DMS153 (cell line): ENCODE data around the gene SMIM21.

Source experiments
- DNase-seq: peaks from one replicate; lab custom pipeline; 2025; lab: John Stamatoyannopoulos, UW

SMIM21 gene

DNA sequence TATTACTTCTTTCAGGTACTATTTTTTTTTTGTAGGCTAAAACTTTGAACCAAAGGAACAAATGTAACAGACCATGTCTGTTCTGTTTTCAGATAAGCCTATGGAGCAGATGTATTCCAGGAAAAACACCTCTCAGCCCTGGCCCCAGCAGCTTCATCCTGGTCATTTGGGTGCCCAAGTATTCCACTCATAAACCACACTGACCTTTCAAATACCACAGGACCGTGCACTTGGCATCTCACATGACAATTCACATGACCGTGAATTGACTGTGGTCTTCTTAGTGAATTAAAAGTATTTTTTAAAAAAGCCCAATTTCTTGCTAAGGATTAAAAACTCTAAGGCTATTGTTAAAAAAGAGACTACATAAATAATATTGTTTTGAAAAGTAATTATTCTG is 50.2 kb downstream of the SMIM21 start:
- no peak for DNase-seq

DNA sequence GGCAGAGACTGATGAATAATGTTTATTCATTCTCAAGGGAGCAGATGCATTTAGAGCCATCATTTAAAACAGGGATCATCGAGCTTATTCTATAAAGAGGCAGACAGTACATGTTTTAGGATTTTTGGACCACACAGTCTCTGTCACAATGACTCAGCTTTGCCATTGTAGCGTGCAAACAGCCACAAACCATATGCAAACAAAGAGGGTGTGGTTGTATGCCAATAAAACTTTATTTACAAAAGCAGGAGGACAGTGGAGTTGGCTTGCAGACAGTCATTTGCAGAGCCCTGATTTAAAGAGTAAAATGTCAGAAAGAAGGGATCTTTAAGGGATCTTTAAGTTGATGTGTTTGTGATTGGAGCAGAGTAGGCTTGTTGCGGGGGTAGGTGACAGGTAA is 51.5 kb downstream of the SMIM21 start:
- DNase-seq, result no peak

DNA sequence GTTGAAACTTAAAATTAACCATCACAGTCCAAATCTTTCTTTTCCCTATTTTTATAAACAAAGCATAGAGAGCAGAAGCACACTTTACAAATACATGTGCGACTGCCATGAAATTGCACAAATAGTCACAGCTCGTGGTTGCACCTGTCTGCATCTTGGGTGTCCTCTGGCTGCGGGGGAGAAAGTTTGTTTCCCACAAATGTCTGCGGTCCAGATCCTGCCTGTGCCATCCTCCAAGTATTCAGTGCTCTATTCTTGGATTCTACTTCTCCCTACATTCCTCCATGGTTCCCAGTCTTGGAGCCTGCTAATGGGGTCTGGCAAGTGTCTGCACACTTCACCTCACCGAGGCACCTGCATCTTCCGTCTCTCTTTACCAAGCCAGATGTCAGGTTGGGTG is 52.2 kb downstream of the SMIM21 start:
- no peak for DNase-seq

GRCh38 chr18:75374466-75374865 is 53.0 kb downstream of the SMIM21 start:
- no peak for DNase-seq

DNA sequence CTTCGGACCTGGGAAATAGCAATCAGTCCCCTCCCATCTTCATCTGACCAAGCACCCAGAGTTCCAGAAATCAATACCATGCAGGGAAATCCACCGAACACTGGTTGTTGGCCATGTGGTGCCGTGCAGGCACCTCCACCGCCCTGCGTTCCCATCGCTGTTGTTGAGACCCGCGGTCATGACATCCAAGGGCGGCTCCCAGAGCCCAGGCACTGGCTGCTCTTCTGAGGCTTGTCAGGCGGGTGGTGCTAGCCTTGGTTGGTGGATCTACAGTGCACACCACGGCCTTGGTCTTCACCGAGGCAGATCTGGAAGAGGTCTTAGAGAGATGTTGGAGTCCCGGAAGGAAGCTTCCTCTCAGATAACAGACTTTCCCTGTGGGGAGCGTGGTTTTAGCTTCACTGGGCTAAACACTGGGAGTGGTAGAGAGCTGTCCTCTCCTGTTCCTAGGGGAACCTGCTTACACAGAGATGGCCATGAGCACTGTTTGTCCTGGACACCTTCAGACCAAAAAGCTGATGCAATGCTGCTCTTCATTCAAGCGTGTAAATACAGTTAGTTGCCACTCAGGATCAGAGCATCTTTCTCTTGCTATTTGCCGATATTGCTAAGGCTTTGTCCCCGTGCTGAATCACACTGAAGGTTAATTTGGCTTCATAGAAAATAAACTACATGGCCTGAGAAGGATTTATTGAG is 58.3 kb downstream of the SMIM21 start:
- DNase-seq, result no peak

- no peak for DNase-seq
These were observed 61.7 kb downstream of the SMIM21 start for GRCh38 chr18:75365837-75366236.

GRCh38 chr18:75365254-75365629 is 62.3 kb downstream of the SMIM21 start:
- DNase-seq, result no peak

DNA sequence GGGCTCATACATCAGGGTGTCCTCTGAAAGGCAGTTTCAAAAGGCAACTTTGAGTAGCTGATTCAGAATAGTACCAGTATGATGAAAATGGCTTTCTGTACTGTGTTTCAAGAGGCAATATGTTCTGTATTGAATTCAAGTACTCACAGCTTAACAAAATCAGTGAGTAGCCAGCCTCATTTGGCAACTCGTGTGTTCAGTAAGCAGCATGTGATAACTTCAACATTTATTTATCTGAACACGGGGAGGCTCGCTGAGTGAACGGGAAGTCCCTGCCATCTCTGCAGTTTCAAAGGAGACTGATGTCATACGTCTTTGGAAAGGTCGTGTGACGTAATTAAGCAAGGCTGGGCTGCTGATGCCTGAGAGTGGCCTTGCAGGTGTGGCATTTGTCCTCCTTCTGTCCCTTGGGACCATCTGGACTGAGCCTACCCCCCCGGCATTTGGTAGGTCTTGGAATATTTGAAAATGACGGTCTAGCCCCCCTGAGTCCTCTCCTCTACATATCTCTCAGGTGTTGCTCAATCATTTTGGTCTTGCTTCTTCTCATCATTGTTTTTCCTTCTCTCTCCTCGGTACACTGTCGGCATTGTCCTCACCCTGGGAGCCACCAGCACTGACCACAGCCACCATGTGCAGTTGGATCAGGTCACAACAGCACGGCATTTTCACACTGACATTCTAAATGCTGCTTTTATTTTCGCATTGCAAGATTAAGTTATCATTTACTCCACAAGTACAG is 62.8 kb downstream of the SMIM21 start:
- DNase-seq, result peak; percentile 60

- no peak for DNase-seq
These were observed 63.9 kb downstream of the SMIM21 start for GRCh38 chr18:75363446-75364225.

GRCh38 chr18:75362435-75362834 is 65.1 kb downstream of the SMIM21 start:
- DNase-seq, result peak; percentile 30

DNA sequence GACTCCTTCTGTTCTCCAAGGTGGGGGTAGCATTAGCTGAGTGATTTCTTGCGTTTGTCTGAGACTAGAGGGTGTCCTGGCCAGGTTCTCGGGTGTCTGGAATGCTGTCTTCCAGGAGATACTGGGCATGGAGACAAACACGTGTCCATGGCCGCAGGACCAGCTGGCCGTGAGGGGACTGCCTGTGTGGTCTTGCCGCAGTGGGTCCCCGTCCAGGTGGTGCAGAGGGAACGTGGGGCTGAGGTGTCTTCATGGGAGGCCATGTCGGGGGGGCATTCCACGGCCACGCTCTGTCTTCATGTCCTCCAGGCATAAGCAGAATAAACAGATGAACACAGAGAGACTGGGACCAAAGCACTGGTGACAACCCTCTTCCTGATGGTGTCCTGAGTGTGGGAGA is 66.6 kb downstream of the SMIM21 start:
- no peak for DNase-seq

DNA sequence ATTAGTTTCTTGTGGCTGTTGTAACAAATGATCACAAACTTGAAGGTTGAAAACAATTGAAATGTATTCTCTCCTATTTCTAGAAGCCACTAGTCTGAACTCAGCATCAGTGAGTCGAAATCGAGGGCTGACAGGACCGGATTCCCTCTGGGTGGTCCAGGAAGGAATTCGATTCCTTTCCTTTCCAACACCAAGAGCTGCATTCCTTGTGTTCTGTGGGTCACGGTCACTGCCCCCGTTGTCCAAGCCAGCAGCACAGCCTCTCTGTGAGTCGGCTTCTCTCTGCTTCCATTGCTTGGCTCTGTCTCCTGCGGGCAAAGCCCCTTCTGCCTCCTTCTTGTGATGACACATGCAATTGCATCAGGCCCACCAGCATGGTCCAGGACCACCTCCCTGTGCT is 67.3 kb downstream of the SMIM21 start:
- no peak for DNase-seq
